GM21367 (cell line): ENCODE measurements around the gene KTN1.

Experiments used
- ATAC-seq: cut with Tn5 transposase; IDR thresholded peaks from one replicate; pipeline ENCODE4 v1.9.1; 2021; ENCODE audit not compliant: unreplicated experiment

KTN1 gene

DNA sequence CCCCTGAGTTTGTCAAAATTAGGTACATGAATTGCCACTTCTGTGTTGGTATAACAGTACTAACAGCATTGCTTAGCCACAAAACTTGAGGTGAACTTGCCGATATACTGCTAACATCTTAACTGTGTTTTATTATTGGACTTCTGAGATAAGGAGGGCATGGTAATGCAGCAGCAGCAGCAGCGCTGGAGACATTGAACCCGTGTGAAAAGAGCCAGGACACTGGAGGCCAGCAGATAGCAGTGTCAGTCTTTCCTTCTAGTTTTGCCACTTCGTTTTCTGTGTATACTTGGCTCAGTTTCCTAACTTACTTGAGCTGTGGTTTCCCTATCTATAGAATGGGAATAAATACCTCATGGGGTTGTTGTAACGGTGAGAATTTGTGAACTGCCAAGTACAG is 82.7 kb downstream of the KTN1 start:
- ATAC-seq = no peak

DNA sequence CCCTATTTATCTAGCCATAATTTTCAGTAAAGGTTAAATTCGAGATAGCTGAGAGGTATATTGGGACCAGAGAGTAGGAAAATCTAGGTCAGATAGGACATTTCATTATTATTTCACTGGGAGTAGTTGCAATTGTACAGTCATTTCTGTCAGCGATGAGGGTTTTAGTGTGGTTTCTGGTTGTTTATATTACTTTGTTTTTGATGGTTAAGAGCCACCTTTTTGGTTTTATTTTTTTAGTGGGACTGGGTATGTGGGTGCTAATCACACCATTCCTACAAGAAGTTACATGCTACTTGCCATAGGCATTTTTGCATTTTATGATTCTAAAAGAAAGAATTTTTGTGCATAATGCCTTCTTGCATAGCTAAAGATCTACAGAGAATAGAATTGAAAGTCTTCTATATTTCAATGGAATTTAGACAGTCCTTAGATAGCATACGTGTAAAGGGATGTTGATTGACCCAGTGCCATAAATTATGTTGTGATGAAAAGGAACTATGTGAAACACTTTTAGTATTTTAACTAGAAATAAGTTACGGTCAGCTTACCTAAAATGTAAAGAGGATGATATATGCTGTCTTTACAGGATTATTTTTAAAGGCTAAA is 85.2 kb downstream of the KTN1 start:
- peak; percentile 47 for ATAC-seq

DNA sequence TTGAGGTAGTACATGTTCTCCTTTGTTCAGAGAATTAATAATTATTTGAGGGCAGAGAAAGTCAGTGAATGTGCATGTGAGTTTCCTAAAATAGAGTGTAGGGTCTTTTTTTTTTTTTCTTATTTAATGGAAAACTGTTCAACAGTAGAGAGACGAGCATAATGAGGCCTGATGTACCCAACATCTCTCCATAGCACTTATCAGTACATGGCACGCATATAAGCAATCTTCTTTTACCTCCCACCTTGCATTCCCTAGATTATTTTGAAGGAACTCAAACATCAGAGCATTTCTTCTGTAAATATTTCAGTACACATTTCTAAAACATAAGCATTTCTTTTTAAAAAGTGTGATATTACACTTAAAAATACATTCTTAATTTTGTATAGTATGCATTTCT is 87.8 kb downstream of the KTN1 start:
- no peak for ATAC-seq

DNA sequence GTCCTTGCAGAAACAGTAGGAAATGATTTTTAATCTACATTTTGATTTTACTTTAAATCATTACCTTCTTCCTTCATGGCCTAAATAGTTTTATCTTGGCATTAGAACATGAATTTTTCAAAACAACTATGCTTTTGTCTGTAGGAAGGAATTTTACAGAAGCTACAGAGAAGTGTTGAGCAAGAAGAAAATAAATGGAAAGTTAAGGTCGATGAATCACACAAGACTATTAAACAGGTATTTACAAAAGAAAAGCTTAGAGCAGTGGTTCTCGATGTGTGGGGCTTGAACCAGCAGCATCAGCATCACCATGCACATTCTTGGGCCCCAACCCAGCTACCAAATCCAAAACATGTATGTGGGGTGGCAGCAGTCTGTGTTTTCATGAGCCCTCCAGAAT is 91.6 kb downstream of the KTN1 start:
- ATAC-seq = no peak

DNA sequence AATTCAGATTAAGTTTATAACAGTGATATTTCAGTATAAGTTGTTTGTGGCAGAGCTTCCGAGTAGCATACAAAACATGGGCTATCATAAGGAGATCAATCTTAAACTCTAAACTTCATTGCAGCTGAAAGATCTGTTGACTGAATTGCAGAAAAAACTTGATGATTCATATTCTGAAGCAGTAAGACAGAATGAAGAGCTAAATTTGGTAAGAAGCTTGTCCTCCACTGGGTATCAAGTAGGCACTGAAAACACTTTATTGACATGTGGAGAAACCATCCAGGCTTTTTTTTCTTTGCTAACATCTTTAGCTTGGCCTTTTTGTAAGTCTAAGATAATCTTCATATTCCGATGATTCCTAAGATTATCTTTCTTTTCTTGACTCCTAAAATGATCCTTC is 93.0 kb downstream of the KTN1 start:
- no peak for ATAC-seq

DNA sequence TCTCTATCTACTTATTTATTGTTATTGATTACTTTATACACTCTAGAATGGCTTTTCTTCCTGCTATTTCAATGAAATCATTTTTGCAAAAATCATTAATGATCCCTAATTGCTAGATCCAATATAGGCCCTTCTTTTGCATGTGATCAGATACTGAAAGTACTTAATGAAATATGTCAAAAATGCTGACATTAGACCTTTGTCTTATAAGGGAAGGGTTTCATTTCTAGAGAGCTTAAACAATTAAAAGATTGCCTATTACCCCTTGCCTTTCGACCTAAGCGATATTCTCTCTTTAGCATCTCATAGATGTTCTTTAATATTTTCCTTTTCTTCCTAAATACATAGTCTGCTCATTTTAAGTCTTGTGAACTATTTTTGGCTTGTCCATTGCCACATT is 101.1 kb downstream of the KTN1 start:
- ATAC-seq = no peak

DNA sequence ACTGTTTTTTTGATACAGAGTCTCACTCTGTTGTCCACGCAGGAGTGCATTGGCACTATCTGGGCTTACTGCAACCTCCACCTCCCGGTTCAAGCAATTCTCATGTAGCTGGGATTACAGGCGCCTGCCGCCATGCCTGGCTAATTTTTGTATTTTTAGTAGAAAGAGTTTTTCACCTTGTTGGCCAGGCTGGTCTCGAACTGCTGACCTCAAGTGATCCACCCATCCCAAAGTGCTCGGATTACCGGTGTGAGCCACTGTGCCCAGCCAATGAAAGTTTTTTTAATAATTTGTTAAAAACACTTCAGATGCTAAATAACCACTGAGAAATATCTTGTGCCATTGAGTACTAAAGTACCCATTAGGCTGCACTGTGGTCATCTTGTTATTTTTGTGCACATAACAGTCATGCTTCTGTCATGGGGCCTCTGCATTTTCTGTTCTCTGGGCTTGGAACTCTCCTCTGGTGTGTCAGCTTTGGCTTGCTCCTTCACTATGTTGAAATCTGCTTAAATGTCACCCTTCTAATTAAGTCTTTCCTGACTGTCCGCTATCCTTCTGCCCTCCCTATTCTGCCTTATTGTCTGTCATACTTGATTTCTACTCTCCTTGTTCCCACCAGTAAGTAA is 105.1 kb downstream of the KTN1 start:
- no peak for ATAC-seq

DNA sequence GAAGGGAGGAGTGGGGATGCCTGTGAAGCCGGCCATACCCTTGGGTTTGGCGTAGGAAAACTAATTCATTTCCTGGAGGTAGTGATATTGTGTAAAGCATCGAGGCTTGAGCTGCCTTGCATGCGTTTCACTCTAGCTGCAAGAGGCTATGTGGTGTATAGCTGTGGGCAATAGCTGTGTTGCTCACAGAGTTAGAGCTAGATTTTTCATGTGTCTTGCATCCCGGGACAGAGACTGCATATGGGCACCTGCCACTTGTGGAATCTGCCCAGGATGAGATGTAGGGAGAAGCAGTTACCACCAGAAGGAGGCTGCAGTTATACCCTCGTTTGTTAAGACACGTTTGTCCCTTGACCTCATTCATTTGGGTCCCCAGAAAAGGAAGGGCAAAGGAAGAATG is 106.7 kb downstream of the KTN1 start:
- ATAC-seq = no peak

DNA sequence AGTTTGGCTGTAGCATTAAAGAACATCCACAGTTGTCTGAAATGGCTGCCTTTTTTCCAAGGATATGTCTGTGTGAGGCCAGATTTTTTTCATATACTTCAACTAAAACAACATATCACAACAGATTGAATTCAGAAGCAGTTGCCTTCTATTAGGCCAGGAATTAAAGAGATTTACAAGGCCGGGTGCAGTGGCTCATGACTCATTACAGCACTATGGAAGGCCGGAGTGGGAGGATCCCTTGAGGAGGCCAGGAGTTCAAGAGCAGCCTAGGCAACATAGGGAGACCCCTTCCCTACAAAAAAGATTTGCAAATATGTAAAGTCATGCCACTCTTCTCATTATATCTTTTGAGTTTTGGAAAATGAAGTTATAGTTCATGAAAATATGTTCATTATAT is 108.6 kb downstream of the KTN1 start:
- ATAC-seq = no peak

DNA sequence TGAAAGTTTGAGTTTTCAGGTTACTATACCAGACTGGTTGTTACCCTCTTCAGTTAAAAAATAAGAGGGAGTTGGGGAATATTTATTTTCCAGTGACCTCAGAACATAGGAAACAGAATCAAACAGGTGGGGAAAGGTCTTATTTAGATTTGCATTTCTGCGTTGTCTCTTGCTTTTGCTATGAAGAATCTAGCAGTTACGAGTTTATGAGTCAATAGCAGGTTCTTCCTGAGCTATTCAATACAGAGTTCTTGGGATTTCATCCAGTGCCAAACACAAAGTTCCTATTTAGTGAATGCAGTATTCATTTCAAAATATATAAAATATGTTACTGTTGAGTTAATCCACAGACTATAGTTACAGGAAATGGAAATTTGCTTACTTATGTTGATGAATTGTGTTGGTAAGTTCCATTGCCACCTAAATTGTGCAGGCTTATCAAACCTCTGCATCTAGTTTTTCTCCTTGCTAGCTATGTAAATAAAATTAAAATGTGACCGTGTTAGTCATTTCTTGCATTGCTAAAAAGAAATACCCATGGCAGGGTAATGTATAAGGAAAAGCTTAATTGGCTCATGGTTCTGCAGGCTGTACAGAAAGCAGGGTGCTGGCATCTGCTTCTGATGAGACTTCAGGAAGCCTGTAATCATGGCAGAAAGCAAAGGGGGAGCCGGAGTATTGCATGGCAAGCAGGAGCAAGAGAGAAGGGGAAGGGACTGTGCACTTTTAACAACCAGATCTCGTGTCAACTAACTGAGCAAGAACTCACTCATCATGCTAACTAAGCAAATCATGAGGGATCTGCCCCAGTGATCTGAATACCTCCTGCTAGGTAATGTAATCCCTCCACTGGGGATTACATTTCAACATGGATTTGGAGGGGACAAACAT is 110.2 kb downstream of the KTN1 start:
- no peak for ATAC-seq

DNA sequence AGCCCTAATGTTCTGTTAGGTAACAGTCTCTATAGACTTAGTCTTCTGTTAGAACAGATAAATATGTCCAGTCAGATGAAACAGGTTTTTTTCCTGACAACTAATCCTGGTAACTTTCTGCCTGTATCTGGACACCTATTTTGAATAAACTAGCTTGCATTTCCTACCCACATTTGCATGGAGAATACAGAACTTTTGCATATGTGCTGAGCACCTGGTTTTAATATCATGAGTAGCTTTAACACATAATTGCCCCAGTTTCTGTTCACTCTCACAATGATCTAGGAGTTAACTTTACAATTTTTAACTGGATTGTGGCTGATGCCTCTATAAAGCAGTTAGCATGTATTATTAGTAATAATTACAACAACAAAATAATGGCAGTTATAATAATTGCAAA is 111.7 kb downstream of the KTN1 start:
- no peak for ATAC-seq

DNA sequence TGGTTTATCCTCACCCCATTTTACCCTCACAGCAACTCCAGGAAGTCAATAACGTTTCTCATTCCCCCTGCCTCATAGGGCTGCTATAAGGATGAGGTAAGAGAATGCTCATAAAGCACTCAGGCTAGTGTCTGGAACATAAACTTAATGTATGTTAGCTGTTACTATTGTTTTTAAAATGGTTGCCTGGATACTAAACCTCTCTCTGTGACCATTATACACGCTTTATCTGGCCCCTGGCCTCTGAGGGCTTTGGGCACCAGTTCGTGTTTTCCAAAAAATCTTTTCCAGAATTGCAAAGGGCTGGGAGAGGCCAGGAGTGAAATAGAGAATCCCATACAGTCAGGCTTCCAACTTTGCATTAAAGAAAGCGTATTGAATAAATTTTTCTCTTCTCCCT is 113.9 kb downstream of the KTN1 start:
- no peak for ATAC-seq

DNA sequence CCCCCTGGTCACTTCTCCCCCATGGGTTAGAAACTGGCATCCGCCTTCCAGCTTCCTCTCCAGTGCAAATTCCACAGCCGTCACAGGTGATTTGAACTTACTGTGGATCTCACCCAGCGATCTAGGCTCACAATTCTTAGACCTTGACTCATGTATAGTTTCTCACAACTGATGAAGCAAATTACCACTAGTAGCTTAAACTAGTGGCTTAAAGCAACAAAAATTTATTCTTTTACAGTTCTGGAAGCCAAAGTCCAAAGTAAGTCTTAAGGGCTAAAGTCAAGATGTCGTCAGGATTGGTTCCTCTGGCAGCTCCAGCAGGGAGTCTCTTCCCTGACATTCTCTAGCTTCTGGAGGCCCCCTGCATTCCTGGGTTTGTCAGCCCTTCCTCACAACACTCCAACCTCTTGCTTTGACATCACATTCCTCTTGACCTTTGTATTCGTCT is 117.4 kb downstream of the KTN1 start:
- no peak for ATAC-seq

DNA sequence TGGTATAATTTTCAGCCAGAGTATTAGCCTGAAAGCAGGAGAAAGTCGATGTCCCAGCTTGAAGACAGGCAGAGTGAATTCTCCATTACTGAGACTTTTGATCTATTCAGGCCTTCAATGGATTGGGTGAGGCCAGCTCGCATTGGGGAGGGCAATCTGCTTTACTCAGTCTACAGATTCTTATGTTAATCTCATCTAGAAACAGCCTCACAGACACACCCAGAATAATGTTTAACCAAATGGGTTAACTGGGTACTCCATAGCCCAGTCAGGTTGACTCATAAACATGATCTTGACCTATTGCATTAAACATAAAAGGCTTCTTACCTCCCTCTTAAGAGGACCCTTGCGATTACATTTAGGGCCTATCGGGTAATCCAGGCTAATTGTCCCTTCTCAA is 118.0 kb downstream of the KTN1 start:
- no peak for ATAC-seq

DNA sequence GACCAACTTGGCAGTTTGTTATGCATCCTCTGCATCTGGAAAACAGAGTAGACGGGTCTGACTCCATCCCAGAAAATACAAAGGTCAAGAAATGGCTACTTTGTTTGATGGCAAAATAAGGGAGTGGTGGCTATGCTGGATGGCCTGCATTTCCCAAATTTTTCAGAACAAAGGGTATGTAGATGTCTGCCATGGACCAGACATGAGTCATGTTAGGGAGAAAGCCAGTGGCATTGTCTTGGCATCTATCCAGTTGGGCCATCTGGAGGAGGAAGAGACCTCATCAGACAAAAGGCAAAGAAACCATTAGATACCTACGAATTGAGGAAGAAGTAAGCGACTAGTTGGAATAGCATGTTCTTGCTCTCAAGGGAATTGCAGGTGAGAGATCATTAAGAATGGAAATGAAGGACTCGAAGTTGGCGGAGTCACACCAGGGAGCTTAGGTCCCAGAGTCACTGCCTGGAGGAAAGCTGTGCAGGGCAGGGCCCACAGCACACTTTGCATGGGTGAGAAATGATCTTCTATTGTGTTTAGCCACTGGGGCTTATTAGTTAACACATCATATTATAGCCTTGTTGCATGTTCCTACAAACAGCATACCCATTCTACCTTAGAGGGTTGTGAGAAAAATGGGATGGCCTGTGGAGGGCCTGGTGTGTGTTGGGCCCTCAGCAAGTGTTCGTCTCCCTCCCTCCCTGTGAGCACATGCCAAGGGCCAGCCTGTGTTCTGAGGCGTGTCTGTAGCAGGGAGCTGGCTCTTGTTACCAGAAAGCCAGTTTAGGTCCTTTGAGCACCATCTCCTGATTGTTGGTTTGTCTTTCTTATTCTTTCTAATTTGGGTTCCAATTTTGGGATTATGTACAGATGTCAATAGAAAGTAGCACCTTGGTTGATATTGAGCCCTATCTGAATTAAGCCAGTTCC is 119.4 kb downstream of the KTN1 start:
- ATAC-seq = no peak

DNA sequence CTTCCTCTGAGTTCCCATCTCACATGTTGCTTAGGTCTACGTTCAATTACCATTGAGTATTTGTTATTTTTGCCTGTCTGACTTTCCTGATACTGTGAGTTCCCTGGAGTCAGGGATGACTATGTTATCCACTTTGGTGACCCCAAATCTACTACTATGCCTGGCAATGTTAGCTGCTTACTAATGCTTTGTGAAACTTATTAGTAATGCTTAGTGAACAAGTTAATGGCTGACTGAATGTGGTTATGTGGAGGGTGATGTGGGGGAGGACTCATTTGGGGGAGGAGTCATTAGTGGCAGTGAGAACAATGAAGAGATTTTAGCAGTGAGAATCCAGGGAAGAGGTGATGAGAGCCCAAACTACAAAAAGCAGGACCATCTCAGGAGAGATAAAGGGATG is 121.6 kb downstream of the KTN1 start:
- ATAC-seq = peak; percentile 96

DNA sequence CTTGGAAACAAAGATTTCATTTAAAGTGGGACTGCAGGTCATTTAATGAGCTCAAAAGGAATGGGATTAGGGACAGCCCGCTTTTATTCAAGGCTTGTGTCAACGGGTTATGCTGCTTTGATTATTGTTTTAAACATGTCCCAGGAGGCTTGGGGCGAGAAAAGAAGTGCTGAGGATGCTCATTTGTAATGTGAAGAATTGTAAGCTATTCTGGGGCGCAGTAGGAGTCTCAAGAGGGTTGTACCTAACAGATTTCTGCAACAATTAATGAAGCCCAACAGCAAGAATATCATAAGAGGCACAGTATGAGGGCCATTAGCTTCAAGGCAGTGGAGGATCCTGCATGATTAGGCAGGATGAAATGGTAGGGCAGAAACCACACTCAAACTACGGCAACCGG is 122.5 kb downstream of the KTN1 start:
- ATAC-seq = no peak

DNA sequence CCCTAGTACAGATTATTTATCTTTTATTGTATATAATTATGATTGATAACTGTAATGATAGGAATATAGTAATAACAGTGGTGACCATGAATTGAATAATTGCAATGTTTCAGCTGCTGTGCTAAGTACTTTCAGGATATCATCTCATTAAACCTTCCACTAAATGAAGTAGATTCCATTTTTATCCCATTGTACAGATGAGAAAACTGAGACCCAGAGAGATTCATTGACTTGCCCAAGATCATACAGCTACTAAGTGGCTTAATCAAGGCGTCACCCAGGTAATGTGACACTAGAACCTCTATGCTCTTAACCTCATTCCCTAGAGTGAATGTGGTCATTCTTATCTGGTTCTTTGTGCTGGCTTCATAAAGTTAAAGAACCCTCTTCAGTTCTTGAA is 124.6 kb downstream of the KTN1 start:
- ATAC-seq = no peak

DNA sequence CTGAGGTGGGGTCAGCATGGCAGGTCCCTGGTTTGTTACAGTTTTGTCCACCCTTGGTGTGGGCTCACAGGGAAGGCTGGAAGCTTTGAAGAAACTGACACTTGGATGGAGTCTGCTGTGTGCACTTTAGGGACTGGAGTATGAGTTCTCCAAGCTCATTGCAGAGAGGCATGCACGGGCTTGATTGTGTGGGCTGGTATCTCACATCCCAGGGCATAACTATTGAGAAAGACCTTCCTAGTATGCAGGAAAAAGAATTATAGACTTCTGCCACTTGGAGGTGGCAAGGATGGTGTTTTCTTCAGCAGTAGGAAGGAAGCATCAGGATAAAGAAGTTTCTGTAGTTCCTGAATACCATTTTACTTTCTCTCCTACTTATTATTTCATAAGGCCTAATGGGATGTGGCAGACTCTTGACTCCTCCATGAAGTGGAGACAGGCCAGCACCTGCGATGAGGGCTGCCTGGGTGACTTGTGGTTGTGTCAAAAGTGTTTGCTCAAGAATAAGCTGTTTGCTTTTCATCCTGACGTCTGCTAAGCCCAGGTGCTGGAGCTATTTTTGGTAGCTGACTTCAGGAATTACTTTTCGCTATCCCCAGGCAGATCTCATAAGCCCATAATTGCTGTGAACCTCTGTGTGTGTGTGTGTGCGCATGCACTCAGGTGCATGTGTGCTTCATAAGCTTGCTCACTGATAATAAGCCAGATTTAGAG is 125.8 kb downstream of the KTN1 start:
- no peak for ATAC-seq

DNA sequence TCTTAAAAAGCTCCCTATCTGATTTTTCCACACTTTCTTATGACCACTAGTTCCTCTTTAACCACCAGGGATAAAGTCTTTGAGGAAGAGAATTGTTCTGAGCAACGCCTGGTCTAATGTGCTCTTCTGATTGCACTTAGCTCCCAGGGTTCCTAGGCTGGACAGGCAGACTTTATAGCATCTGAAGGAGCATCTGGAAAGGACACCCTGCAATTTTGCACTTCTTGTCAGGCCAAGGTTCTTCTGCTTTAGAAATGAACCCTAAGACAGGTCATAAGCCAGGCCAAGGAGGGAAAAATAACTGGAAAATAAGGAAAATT is 126.3 kb downstream of the KTN1 start:
- no peak for ATAC-seq

DNA sequence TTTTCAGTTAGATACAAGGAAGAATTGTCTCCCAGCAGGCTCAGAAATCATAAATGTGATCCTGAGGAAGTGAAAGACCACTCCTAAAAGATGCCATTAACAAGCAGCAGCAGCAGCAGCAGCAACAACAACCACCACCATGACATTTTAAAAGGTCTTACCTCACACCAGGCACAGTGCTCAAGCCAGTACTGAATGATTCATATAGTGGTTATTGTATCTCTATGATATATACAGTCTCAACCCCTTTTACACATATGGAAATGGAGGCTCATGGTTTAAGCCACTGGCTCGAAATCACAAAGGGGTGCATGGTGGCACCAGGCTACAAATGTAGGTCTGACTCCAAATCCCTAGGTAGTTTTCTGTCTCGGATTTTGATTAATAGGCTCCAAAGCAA is 126.9 kb downstream of the KTN1 start:
- ATAC-seq = no peak
